Testis (tissue), 3 donors: Measurements from ENCODE around the gene CCNL1. TPM values are rescaled to one million over a fixed set of nuclear protein-coding genes. Genes with fewer than 3 reads are reported as not detected.

Source experiments
- DNase-seq: peaks from one replicate; pipeline ENCODE4 v3.0.0-alpha.2; 2019
- H3K27ac ChIP-seq, 2 donors: fragments of 200-600 bp; sonication (generic); one replicate each; pipeline ENCODE4 v1.5.1; 2019
- H3K27me3 ChIP-seq: fragments of 200-600 bp; sonication (generic); one replicate; pipeline ENCODE4 v1.5.1; 2019
- H3K36me3 ChIP-seq: fragments of 200-600 bp; sonication (generic); one replicate; pipeline ENCODE4 v1.5.1; 2017; ENCODE audit warnings: low read depth; ENCODE audit errors: missing control alignments
- H3K4me1 ChIP-seq: fragments of 200-600 bp; sonication (generic); one replicate; pipeline ENCODE4 v1.5.1; 2019
- H3K4me3 ChIP-seq, 2 donors: fragments of 200-600 bp; sonication (generic); one replicate each; pipeline ENCODE4 v1.5.1; 2017 to 2019
- H3K9me3 ChIP-seq: fragments of 200-600 bp; sonication (generic); one replicate; pipeline ENCODE4 v1.5.1; 2017
- POLR2A ChIP-seq: fragments of 450-650 bp; IDR thresholded peaks from one replicate; pipeline ENCODE4 v1.6.1; 2017; ENCODE audit warnings: antibody characterized with exemption, mild to moderate bottlenecking, moderate library complexity
- WGBS, 2 donors: methylation state at CpG; one replicate each; pipeline ENCODE4 v1.1.5; 2018; 5-methylcytosine and 5-hydroxymethylcytosine counted together
- intact Hi-C: fragments of 100-400 bp; cut with DNase I; formaldehyde crosslinking; loops from one replicate; pipeline ENCODE4 v1.15.1; 2023; ENCODE audit warnings: low total_unique reads
- polyA plus RNA-seq: library from polyadenylated mRNA; stranded (reverse); fragments of 350-450 nt; fragmentation: Illumina TruSeq; extraction: RNeasy Lipid Tissue Mini Kit (QIAGEN cat#74804); gene quantifications from one replicate; pipeline ENCODE4 v1.2.3, GENCODE V29; 2014; ENCODE audit warnings: low read depth, low replicate concordance; ENCODE audit not compliant: insufficient read depth
- total RNA-seq, 2 donors: library from RNA; depleted of rRNA; stranded (reverse); fragments of >200 nt; gene quantifications; one replicate each; pipeline ENCODE4 v1.2.3, GENCODE V29; 2016
- TF ChIP-seq, protein P1 (sequence below), 3 experiments: fragments of 450-650 bp in 2 of 3; fragments of 200-600 bp in 1 of 3; sonication (generic) in 1 of 3; IDR thresholded peaks; one replicate each; pipeline ENCODE4 v1.5.1; 2016 to 2019; ENCODE audit warnings: antibody characterized with exemption in 3 of 3, mild to moderate bottlenecking in 2 of 3, moderate library complexity in 1 of 3

CCNL1 gene
- total and polyA plus RNA-seq, 3 donors from 2014 or later: 46.1 to 200 (median 168) TPM

DNA sequence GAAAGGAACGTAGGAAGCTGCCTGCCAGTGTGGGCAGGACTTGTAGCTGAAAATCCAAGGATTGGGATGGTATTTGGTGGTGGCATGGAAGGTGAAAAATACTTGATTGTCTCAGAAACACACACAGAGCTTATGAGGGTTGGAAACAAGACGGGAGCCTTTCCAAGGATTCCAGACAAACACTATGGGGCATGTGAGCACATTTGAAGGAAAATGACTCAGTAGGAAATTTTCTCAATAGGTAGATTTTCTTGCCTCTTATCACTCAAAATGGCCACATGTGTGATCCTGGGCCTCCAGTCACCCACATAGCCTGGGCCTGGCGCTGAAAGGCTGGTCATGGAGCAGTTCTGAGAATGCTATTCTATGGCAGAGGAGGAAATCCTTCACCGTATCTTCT is 47.4 kb downstream of the CCNL1 start:
- peaks cover 10% of the 10 kb centered on the region for H3K4me1 ChIP-seq
- 89% methylated on average over 4 of the region's 4 CpGs for WGBS, 2 donors
- no peaks in the 10 kb centered on the region for H3K36me3 ChIP-seq
- no peak overlapping the region for H3K4me3 ChIP-seq
- H3K27me3 ChIP-seq: no peaks in the 10 kb centered on the region
- intact Hi-C loops: no loop called here
- DNase-seq: no peak
- no peak for TF ChIP-seq POLR2A
- TF ChIP-seq, protein P1, sequence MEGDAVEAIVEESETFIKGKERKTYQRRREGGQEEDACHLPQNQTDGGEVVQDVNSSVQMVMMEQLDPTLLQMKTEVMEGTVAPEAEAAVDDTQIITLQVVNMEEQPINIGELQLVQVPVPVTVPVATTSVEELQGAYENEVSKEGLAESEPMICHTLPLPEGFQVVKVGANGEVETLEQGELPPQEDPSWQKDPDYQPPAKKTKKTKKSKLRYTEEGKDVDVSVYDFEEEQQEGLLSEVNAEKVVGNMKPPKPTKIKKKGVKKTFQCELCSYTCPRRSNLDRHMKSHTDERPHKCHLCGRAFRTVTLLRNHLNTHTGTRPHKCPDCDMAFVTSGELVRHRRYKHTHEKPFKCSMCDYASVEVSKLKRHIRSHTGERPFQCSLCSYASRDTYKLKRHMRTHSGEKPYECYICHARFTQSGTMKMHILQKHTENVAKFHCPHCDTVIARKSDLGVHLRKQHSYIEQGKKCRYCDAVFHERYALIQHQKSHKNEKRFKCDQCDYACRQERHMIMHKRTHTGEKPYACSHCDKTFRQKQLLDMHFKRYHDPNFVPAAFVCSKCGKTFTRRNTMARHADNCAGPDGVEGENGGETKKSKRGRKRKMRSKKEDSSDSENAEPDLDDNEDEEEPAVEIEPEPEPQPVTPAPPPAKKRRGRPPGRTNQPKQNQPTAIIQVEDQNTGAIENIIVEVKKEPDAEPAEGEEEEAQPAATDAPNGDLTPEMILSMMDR (IDR thresholded peaks at IDR 0.05): no peak
- no peak overlapping the region for H3K27ac ChIP-seq
- no peaks in the 10 kb centered on the region for H3K9me3 ChIP-seq

DNA sequence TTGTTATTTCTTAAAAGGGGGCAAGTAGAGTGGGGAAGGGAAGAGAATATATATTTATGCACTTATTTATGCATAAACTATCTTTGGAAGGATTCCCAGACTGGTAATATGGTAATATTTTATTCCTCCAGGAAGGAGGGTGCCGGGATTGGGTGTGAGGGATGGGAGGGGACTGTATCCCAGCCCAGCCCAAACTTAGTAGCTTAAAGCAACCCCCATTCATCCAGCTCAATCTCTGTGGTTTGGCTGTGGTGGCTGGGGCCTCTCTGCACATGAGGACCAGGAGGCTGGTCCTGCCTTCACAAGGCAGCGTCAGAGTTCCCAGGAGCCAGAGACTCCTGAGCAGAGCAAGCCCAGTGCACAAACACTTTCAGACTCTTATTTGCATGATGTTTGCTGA is 48.4 kb downstream of the CCNL1 start:
- Histone ChIP-seq H3K36me3 (no peaks in the 10 kb centered on the region), H3K27ac (no peak overlapping the region), H3K9me3 (no peaks in the 10 kb centered on the region), H3K4me3 (no peak overlapping the region), H3K4me1 (peaks cover 10% of the 10 kb centered on the region), H3K27me3 (no peaks in the 10 kb centered on the region)
- DNase-seq: no peak
- intact Hi-C loops: no loop called here
- 83 to 87% methylated on average over 1 to 2 of the region's 2 CpGs for WGBS, 2 donors
- TF ChIP-seq, protein P1 (IDR thresholded peaks at IDR 0.05): no peak
- TF ChIP-seq POLR2A: no peak

DNA sequence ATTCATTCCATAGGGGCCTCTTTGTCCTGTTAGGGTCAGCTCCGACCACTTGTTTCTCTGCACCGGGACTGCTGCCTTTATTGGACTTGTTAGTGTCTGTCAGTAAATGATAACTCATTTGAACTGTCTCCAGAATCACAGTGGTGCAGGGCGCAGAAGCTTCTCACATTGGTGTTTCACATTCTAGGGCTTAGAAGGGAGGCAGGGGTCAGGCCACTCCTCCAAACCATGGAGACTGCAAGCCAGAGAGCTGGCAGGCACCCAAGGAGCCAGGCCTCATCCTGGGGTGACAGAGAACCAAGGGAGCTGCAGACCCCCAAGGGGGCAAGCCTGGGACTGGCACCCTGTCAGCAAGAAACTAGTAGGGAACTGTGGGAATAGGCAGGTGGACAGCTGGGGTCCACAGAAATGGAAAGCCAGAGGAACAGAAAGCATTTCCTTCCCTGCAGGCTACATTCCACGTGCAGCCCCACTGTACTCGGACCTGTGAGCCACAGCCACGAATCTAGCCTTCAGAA is 49.1 kb downstream of the CCNL1 start:
- WGBS, 2 donors: 67 to 70% methylated on average over 6 of the region's 6 CpGs
- no peak for TF ChIP-seq POLR2A
- TF ChIP-seq, protein P1 (IDR thresholded peaks at IDR 0.05): no peak

DNA sequence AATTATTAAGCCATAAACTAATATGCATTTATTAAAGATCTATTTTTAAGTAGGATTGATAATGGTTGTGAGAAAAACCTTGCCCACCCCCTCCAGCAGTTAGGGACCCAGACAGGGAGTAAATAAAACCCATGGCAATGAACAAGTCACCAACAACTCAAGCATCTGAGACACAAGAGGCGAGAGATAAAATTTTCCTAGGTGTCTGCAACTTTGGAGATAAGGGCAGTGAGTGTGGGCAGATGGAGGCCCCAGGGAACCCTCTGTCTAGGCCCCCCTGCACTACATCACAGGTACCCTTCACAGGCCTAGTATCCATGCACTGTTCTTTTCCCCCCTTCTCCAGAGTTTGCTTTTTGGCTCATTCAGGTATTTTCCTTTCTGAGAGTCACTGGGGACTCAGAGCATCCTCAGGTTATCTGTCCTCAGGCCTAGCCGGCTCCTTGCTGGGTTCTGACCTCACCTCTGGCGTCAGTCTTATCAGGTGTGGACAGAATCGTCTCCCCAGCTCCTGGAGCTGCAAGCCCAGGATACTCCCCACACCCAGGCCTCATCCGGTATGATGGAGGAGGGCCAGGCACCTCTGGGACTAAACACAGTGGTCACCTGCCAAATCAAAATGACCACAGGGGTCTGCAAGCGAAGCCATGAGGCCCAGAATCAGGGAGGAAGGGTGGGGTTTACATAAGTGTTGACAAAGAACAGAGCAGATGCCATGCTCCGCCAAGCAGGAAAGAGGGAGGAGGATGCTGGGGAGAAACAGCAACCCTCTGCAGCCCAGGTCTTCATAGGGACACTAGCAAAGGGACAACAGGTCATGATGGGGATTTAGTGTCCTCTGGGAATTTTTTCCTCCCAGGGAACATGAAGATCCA is 50.4 kb downstream of the CCNL1 start:
- intact Hi-C loops: no loop called here
- Histone ChIP-seq H3K4me3 (no peak overlapping the region), H3K27ac (no peak overlapping the region), H3K27me3 (no peaks in the 10 kb centered on the region), H3K36me3 (no peaks in the 10 kb centered on the region), H3K9me3 (no peaks in the 10 kb centered on the region), H3K4me1 (peaks cover 3% of the 10 kb centered on the region)
- 63 to 86% methylated on average over 7 of the region's 7 CpGs for WGBS, 2 donors
- no peak for TF ChIP-seq POLR2A
- TF ChIP-seq, protein P1 (IDR thresholded peaks at IDR 0.05): no peak
- DNase-seq: no peak

More for the DNA sequence above, 49.1 kb downstream of the CCNL1 start:
- no peak for DNase-seq
- H3K27ac ChIP-seq: no peak overlapping the region
- no peaks in the 10 kb centered on the region for H3K9me3 ChIP-seq
- no peaks in the 10 kb centered on the region for H3K27me3 ChIP-seq
- H3K4me1 ChIP-seq: peaks cover 10% of the 10 kb centered on the region
- H3K36me3 ChIP-seq: no peaks in the 10 kb centered on the region
- intact Hi-C loops: no loop called here
- no peak overlapping the region for H3K4me3 ChIP-seq
